Astrocyte of the spinal cord (primary cell): Measurements from ENCODE around the gene GRM2.

Experiments
- DNase-seq: peaks from one replicate; pipeline ENCODE4 v3.0.0; 2011; ENCODE audit warnings: low read depth, low spot score
- H3K4me3 ChIP-seq: 2 replicates; pipeline ENCODE4 v1.5.1; 2011; ENCODE audit warnings: low read depth, mild to moderate bottlenecking, low read length, moderate library complexity
- CTCF ChIP-seq: IDR thresholded peaks from 2 replicates; pipeline ENCODE4 v1.5.1; 2012; ENCODE audit warnings: low read depth, mild to moderate bottlenecking, low read length, inconsistent platforms
- in situ Hi-C: cut with HindIII; loops from 2 replicates; pipeline ENCODE4 v1.10.0; 2017; ENCODE audit warnings: low sequenced_read_pairs

GRM2 gene

GRCh38 chr3:51709004-51709420 is 2.1 kb downstream of the GRM2 start:
- no peak overlapping the region for H3K4me3 ChIP-seq
- no peak for TF ChIP-seq CTCF
- no peak for DNase-seq
- in situ Hi-C loops: no loop called here

- no peak for TF ChIP-seq CTCF
- in situ Hi-C loops: no loop called here
- H3K4me3 ChIP-seq: no peak overlapping the region
- DNase-seq: no peak
Measured at GRCh38 chr3:51709675-51710074, 2.8 kb downstream of the GRM2 start.

GRCh38 chr3:51710631-51711351 is 3.9 kb downstream of the GRM2 start:
- H3K4me3 ChIP-seq: no peak overlapping the region
- TF ChIP-seq CTCF: no peak
- DNase-seq: no peak
- in situ Hi-C loops: no loop called here

- in situ Hi-C loops: no loop called here
- DNase-seq: no peak
- no peak overlapping the region for H3K4me3 ChIP-seq
- TF ChIP-seq CTCF: no peak
Measured at GRCh38 chr3:51711352-51712037, 4.6 kb downstream of the GRM2 start.

- in situ Hi-C loops: no loop called here
Measured at GRCh38 chr3:51712038-51712420, 5.2 kb downstream of the GRM2 start.

GRCh38 chr3:51712511-51712931 is 5.7 kb downstream of the GRM2 start:
- in situ Hi-C loops: no loop called here
- no peak for DNase-seq
- TF ChIP-seq CTCF: no peak
- no peak overlapping the region for H3K4me3 ChIP-seq

More at GRCh38 chr3:51712038-51712420, 5.2 kb downstream of the GRM2 start:
- no peak for DNase-seq
- no peak for TF ChIP-seq CTCF
- no peak overlapping the region for H3K4me3 ChIP-seq
